Esophagus muscularis mucosa (tissue), 3 donors: ENCODE measurements around the gene S100A12.

ENCODE experiments used
- POLR2A ChIP-seq: fragments of 450-650 bp; IDR thresholded peaks from one replicate; pipeline ENCODE4 v1.6.1; 2017; ENCODE audit warnings: antibody characterized with exemption, moderate library complexity, mild to moderate bottlenecking, low read depth
- TF ChIP-seq, protein P1 (sequence below), 3 experiments: fragments of 200-600 bp in 2 of 3; fragments of 450-650 bp in 1 of 3; sonication (generic) in 2 of 3; IDR thresholded peaks; one replicate each; pipeline ENCODE4 v1.5.1; 2017 to 2019; ENCODE audit warnings: antibody characterized with exemption in 3 of 3, mild to moderate bottlenecking in 2 of 3, moderate library complexity in 1 of 3

DNA sequence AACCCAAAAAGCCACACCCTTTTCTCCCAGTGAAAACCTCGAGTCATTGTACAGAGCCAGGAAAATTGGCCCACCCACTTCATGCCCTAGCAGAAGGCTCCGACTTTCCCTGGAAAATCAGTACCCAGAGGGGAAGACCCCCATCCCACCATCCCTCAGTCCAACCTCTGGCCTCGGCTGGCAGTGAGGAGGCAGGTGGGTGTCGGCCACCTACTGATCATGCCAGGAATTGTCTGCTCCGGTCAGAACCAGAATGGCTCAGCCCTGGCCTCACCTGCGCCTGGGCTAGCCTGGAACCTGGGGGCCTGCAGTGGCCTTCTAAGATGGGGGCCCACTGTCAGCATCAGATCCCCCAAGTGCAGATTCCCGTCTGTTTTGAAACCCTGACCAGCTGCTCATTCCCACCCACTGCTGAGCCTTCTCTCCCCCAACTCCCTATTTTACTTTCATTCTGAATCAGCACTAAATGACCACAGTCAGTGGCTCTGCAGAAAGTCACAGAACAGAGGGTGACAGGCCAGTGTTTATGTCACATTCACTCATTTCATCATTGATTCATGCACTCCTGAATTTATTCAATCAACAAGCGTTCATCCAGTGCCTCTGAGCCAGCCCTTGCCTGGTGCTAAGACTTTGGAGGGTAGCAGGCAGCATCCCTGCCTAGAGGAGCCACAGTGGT lies 20.8 kb downstream of the S100A12 start:
- TF ChIP-seq POLR2A = no peak
- TF ChIP-seq, protein P1, sequence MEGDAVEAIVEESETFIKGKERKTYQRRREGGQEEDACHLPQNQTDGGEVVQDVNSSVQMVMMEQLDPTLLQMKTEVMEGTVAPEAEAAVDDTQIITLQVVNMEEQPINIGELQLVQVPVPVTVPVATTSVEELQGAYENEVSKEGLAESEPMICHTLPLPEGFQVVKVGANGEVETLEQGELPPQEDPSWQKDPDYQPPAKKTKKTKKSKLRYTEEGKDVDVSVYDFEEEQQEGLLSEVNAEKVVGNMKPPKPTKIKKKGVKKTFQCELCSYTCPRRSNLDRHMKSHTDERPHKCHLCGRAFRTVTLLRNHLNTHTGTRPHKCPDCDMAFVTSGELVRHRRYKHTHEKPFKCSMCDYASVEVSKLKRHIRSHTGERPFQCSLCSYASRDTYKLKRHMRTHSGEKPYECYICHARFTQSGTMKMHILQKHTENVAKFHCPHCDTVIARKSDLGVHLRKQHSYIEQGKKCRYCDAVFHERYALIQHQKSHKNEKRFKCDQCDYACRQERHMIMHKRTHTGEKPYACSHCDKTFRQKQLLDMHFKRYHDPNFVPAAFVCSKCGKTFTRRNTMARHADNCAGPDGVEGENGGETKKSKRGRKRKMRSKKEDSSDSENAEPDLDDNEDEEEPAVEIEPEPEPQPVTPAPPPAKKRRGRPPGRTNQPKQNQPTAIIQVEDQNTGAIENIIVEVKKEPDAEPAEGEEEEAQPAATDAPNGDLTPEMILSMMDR (IDR thresholded peaks at IDR 0.05) = no peak
